ENCODE data around the gene FUZ. TPM values are rescaled to one million over a fixed set of nuclear protein-coding genes. Genes with fewer than 3 reads are reported as not detected.

Gene FUZ
- total and polyA plus RNA-seq, 2 of the 8 experiments (the other 6 are each of a cell fraction or from before 2014, with no cell fraction given): 28.4 to 33.9 TPM

- no peak for TF ChIP-seq EP300 (IDR thresholded peaks at IDR 0.05; ENCODE audit: borderline replicate concordance in 1 of 2, low read depth in 2 of 2, low read length in 2 of 2)
- TF ChIP-seq POLR2A (IDR thresholded peaks at IDR 0.05; ENCODE audit: control extremely low read depth in 1 of 2, low read depth in 2 of 2, low read length in 2 of 2): no peak
- TF ChIP-seq ASH2L (IDR thresholded peaks at IDR 0.05; ENCODE audit: low read length): peak; percentile 14
- TF ChIP-seq CTCF (IDR thresholded peaks at IDR 0.05; ENCODE audit: control extremely low read depth in 1 of 3, insufficient read depth in 1 of 3, low read depth in 1 of 3, low read length in 3 of 3): peak; percentile 4 to 31 (median 8); a peak in 2 of 4 replicates
- 0 out of 2 replicates have a peak, but pooled peaks have one; percentile 6 for TF ChIP-seq MAX (IDR thresholded peaks at IDR 0.05)
- no peak for TF ChIP-seq EZH2 (IDR thresholded peaks at IDR 0.05; ENCODE audit: low read depth, low read length, severe bottlenecking)
- TF ChIP-seq CTBP2 (IDR thresholded peaks at IDR 0.05; ENCODE audit: borderline replicate concordance, insufficient read depth, insufficient read length, low read length): no peak
- no peak for TF ChIP-seq CBX8 (IDR thresholded peaks at IDR 0.05; ENCODE audit: borderline replicate concordance, low read depth, low read length)
- no peak for TF ChIP-seq EGR1 (IDR thresholded peaks at IDR 0.05; ENCODE audit: borderline replicate concordance, low read depth, low read length)
- TF ChIP-seq TBP (IDR thresholded peaks at IDR 0.05; ENCODE audit: low read depth, low read length): no peak
Observed at GRCh38 chr19:49801966-49802661, 11.0 kb downstream of the FUZ start (continued).

All from H1 (cell line).